ENCODE data around the gene CLIC3.

The CLIC3 gene

DNA sequence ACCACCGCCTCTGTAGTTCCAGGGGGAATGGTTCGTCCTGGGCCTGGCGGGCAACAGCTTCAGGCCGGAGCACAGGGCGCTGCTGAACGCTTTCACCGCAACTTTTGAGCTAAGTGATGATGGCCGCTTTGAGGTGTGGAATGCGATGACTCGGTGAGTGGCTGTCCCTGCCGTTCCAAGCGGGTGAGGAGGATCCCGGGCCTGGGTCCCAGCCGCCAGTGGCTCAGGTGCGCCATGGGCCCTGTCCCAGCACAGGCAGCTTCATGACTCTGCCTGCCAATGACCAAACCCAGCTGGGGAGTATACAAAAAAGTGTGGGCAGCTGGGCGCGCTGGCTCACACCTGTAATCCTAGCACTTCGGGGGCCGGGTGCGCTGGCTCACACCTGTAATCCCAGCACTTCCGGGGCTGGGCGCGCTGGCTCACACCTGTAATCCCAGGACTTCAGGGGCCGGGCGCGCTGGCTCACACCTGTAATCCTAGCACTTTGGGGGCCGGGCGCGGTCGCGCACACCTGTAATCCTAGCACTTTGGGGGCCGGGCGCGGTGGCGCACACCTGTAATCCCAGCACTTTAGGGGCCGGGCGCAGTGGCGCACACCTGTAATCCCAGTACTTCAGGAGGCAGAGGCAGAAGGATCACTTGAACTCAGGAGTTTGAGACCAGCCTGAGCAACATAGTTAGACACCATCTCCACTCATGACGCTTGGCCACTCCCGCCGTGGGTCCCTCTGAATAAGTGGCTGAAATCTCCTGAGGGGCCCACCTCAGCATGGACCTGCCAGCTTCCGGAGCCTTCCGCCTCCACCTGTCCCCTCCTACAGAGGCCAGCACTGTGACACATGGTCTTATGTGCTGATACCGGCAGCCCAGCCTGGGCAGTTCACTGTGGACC is 43.2 kb downstream of the CLIC3 start:
- Mint-ChIP-seq H3K4me3 (no peak overlapping the region), H3K27ac (no peak overlapping the region), H3K36me3 (no peaks in the 10 kb centered on the region), H3K9me3 (peaks cover 5% of the 10 kb centered on the region), H3K4me1 (peaks cover 34% of the 10 kb centered on the region)
- no peak for DNase-seq (ENCODE audit: low spot score in 2 of 2)
- ATAC-seq: no peak

DNA sequence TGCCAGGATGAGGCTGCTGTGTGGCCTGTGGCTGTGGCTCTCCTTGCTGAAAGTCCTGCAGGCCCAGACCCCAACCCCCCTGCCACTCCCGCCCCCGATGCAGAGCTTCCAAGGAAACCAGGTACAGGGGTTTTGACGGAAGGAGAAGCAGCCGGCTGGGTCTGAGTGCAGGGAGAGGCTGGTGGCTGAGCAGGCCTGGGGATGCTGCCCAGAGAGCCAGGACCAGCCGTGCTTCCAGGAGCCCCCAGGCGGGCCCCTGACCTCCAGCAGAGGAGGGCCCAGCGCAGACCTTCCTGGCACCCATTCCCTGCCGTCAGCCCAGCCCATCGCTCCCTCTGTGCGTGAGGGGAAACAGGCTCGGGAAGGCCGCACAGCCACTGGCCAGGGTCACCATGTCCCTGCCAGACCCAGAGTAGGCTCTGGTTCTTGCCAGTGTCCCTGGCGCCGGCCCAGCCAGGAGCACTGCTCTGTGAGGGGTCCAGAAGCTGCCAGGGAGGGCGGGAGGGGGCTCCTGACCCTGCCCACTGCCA is 44.0 kb downstream of the CLIC3 start:
- DNase-seq (ENCODE audit: low spot score in 2 of 2) (no peak), ATAC-seq (no peak)
- H3K4me3 Mint-ChIP-seq: no peak overlapping the region
- H3K36me3 Mint-ChIP-seq: no peaks in the 10 kb centered on the region
- H3K27ac Mint-ChIP-seq: no peak overlapping the region
- H3K4me1 Mint-ChIP-seq: peaks cover 28% of the 10 kb centered on the region
- H3K9me3 Mint-ChIP-seq: peaks cover 5% of the 10 kb centered on the region

DNA sequence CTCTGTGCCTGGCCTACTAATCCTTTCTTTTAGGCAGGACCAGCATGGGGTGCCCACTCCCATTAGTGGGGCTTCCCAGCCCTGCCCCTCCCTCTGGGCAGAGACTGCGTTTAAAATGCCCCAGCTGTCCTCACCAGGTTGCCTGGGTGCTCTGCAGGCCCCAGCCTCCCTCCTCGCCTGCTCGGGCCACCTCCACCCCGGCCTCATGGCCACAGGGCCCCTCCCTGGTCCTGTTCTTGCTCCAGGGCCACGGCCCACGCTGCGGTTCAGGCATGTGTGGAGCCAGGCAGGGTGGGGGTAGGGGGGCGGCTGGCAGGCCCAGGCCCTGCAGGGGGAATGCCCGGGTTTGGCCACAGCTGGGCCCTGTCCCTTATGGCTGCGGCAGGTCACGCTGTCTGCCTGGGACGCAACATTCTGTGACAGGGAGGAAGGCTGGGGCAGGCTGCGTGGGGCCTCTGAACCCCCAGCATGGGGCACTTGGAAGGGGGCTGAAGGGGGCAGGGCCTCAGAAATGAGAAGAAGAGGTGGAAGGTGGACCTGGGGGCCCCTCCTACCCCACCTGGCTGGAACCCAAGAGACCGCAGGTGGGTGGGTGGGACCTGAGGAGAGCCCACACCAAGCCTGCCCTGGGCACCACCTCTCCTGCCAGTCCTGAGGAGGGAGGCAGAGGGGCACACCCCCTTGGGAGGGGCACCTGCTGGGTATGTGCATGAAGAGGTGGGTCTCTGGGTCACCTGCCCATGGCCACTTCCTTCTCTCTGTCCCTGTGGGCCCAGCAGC is 44.6 kb downstream of the CLIC3 start, which contains the start of gene LCN12:
LCN12 (plus strand) TSS at position 733 of the 780 bp plus-strand sequence. CDS start 55 bp downstream, outside the sequence.
- Mint-ChIP-seq H3K4me3 (peak within 1 kb of the TSS; percentile 76), H3K27ac (no peak within 1 kb of the TSS), H3K9me3 (peaks cover 3% of the 10 kb centered on the region), H3K36me3 (no peaks in the 10 kb centered on the region), H3K4me1 (peaks cover 25% of the 10 kb centered on the region)
- ATAC-seq: no peak
- no peak for DNase-seq (ENCODE audit: low spot score in 2 of 2)

DNA sequence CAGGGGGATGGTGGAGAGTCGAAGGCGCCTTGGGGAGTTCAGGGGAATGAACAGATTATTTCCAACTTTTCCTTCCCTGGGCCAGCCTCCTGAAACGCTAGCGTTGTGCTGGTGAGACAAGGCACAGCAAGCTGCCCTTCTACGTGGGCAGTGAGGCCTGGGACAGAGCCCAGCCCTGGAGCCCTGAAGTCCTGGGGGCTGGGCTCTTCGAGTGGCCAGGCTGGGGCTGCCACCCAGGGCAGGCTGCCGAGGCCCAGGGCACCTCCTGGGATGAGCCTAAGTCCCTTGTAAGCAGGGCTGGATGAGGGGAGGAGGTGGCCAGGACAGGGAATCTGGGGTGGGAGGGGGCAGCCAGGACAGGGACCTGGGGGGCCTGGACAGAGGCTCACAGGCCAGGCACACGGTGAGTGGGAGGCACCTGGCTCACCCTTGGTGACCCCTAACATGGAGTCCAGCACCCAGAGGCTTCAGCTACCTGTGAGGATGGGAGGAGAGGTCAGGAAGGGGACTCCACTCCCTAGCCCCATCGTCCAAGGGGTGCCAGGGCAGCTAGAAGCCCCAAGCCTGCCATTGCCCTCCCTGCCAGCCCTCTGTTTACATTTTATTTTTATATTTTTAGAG is 45.6 kb downstream of the CLIC3 start:
- H3K27ac Mint-ChIP-seq: peak overlapping the region; percentile 92
- no peaks in the 10 kb centered on the region for H3K36me3 Mint-ChIP-seq
- H3K4me3 Mint-ChIP-seq: peak overlapping the region; percentile 76
- H3K9me3 Mint-ChIP-seq: no peaks in the 10 kb centered on the region
- peaks cover 18% of the 10 kb centered on the region for H3K4me1 Mint-ChIP-seq
- no peak for ATAC-seq
- no peak for DNase-seq (ENCODE audit: low spot score in 2 of 2)

DNA sequence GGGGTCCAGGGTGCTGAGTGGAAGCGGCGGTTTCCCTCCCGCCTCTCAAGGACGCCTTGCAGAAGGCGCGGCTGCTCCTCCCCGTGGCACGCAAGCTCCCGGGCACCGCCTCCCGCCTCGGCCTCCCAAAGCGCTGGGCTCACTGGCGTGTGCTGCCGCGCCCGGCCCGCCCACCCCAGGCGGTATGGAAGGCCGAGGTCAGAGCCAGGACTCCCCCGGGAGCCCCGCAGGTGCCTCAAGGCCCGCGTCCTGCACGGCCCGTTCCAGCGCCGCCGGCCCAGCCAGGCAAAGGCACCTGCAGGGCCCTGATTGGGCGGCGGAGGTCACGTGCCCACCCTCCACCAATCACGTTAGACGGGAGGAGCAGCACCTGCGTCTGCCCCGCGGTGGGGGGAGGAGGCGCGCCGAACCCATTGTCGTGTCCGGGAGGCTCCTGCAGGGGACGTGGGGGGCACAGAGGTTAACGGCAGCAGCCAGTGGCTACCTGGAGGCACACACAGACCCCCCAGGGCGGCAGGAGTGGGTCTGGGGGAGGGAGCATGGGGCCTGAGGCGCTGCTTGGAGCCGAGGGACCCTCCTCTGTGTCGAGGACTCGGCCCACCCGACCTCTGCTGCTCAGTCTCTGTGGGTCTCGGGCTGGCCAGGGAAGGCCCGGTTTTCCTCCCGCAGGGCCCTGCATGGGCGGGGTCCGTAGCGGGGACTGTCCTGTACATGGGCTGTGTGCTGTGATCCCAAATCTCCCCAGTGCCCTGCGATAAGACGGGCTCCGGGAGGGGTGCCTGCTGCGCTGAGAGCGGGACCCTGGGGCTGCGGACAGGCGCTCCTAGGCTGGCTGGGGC is 46.3 kb downstream of the CLIC3 start:
- peak; percentile 95 for ATAC-seq
- Mint-ChIP-seq H3K9me3 (no peaks in the 10 kb centered on the region), H3K27ac (peak overlapping the region; percentile 92)

DNA sequence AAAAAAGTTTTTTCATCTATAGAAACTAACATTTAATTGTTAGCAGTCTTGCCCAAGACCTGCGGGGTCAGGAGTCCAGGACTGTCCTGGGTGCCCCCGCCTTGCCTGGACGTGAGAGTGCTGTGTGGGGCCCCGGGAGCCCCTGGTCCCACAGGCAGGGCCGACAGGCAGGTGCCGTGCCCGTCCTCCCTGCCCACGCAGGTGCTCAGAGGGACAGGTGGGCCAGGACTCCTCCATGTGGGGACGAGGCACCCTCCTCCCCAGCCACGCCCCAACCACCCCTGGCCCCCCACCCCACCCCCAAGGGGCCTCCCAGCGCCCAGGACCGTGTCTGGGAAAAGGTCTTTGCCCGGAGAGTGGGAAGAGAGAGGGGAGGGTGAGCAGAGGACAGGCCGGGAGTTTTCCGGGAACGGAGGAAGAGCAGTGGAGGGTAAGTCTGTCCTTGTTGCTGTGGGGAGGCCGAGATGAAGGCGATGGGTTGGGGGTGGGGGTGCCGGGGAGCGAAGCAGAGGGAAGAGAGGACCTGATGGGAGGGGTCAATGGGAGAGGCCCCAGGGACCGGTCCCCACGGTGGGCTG is 47.0 kb downstream of the CLIC3 start:
- H3K27ac Mint-ChIP-seq: peak overlapping the region; percentile 92
- ATAC-seq: no peak

More for the DNA sequence above, 46.3 kb downstream of the CLIC3 start:
- H3K4me1 Mint-ChIP-seq: peaks cover 13% of the 10 kb centered on the region
- H3K4me3 Mint-ChIP-seq: peak overlapping the region; percentile 76
- H3K36me3 Mint-ChIP-seq: peaks cover 2% of the 10 kb centered on the region
- peak; percentile 88 to 99 for DNase-seq (ENCODE audit: low spot score in 2 of 2)

DNA sequence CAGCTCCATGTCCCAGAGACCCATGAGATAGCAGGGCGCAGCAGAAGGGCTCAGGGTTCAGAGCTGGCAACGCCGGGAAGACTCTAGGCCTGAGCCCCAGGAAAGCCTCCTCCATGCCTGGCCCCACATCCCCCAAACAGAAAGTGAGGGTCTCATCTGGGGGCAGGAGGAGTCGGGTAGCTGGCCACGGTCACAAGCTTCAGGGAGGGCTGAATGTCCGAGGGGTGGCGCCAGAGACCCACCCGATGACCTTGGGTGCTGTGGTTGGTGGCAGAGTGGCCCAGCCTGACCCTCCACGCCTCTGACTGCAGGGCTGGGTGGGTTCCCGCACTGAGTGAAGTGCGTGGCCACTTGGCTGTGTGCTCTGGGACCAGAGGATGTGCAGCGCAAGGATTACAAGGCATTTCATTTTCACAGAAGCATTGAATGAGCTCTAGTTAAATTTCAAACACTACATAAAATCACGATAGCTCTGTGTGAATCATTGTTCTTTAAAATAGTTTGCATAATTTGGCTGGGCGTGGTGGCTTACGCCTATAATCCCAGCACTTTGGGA is 48.3 kb downstream of the CLIC3 start:
- DNase-seq (ENCODE audit: low spot score in 2 of 2) (no peak), ATAC-seq (no peak)
- H3K36me3 Mint-ChIP-seq: peaks cover 18% of the 10 kb centered on the region
- H3K4me1 Mint-ChIP-seq: peaks cover 15% of the 10 kb centered on the region
- no peaks in the 10 kb centered on the region for H3K9me3 Mint-ChIP-seq
- peak overlapping the region; percentile 92 for H3K27ac Mint-ChIP-seq
- H3K4me3 Mint-ChIP-seq: peak overlapping the region; percentile 76

More for the DNA sequence above, 47.0 kb downstream of the CLIC3 start:
- H3K4me3 Mint-ChIP-seq: peak overlapping the region; percentile 76
- H3K4me1 Mint-ChIP-seq: peaks cover 12% of the 10 kb centered on the region
- no peak for DNase-seq (ENCODE audit: low spot score in 2 of 2)
- H3K9me3 Mint-ChIP-seq: no peaks in the 10 kb centered on the region
- H3K36me3 Mint-ChIP-seq: peaks cover 7% of the 10 kb centered on the region

DNA sequence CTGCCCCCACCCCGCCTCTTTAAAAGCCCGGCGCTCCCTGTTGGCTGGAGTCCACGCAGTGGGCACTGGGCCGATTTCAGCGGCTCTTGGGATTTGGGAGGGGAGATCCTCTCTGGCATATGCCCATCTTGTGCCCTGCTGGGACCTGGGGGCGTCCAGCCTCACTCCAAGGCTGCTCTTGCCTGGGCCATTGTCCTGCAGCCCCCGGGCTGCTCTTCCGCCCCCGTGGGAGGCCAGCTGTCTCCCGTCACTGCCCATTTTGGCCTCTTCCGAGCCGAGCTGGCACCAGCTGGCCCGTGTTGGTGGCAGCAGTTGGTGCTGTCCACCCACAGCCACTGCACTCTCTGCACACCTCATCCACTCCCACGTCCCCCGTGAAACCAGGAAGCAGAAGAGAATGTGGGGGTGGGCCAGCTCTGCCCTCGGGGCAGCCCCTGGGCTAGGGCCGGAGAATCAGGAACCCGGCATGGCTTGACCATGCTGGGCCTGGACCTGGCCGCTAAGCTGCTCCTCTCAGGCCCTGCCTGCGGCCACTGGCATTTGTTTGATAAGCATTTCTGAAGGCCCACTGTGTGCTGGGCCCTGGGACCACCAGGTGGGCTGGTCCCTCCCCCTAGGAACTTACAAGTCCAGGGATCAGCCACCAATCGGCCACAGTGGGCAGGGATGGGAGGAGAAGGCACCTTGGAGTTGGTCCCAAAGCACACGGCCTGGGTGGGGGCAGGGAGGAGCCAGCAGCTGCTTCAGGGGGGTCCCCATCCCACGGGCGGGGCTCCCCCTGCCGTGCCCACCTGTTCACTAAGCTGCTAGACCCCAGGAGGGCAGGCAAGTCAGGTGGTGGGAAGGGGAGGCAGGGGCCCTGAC is 49.1 kb downstream of the CLIC3 start:
- no peak overlapping the region for H3K4me3 Mint-ChIP-seq
- no peaks in the 10 kb centered on the region for H3K9me3 Mint-ChIP-seq
- no peak overlapping the region for H3K27ac Mint-ChIP-seq
- H3K36me3 Mint-ChIP-seq: peaks cover 26% of the 10 kb centered on the region
- ATAC-seq (no peak), DNase-seq (ENCODE audit: low spot score in 2 of 2) (no peak)
- peaks cover 22% of the 10 kb centered on the region for H3K4me1 Mint-ChIP-seq

DNA sequence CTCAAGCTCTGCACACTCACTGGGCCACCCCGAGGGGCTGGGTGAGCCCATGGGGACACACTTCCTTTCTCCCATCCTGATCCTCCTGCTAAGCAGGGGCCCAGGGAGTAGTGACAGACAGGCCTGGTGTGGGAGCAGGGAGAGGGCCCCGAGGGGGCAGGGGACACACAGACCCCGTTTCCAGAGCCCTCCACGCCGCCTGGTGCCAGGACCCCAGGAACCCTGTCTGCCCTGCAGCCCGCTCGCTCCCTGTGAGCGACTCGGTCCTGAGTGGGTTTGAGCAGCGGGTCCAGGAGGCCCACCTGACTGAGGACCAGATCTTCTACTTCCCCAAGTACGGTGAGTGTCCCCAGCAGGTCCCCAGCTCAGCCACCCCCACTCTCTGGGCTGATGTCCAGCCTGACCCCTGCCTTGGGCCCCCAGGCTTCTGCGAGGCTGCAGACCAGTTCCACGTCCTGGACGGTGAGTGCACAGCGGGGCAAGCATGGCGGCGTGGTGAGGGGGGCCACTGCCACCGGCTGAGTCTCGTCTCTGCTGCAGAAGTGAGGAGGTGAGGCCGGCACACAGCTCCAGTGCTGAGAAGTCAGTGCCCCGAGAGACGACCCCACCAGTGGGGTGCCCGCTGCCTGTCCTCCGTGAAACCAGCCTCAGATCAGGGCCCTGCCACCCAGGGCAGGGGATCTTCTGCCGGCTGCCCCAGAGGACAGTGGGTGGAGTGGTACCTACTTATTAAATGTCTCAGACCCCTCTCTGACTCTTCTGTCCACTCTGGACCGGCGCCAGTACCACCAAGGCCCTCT is 49.9 kb downstream of the CLIC3 start:
- H3K4me1 Mint-ChIP-seq: peaks cover 28% of the 10 kb centered on the region
- DNase-seq (ENCODE audit: low spot score in 2 of 2) (no peak), ATAC-seq (no peak)
- H3K4me3 Mint-ChIP-seq: no peak overlapping the region
- peaks cover 34% of the 10 kb centered on the region for H3K36me3 Mint-ChIP-seq
- no peak overlapping the region for H3K27ac Mint-ChIP-seq
- no peaks in the 10 kb centered on the region for H3K9me3 Mint-ChIP-seq

DNA sequence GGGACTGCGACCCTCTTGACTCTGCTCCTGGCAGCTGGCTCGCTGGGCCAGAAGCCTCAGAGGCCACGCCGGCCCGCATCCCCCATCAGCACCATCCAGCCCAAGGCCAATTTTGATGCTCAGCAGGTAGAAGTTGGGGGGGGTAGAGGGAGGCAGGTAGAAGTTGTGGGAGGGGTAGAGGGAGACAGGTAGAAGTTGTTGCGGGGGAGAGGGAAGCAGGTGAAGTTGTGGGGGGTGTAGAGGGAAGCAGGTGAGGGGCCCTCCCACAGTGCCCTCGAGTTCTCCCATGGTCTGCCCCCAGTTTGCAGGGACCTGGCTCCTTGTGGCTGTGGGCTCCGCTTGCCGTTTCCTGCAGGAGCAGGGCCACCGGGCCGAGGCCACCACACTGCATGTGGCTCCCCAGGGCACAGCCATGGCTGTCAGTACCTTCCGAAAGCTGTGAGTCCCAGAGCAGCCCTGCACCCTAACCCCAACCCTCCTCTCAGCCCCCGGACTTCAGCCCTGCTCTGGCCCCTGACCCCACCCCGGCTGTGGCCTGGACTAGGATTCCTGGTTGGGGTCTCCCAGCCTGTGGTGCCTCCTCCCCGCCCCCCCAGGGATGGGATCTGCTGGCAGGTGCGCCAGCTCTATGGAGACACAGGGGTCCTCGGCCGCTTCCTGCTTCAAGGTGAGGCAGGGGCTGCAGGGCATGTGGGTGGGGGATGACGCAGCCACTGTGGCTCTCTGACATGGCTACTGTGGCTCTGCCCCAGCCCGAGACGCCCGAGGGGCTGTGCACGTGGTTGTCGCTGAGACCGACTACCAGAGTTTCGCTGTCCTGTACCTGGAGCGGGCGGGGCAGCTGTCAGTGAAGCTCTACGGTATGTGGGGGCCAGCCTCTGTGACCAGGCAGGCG is 50.8 kb downstream of the CLIC3 start:
- peaks cover 42% of the 10 kb centered on the region for H3K36me3 Mint-ChIP-seq
- DNase-seq (ENCODE audit: low spot score in 2 of 2) (no peak), ATAC-seq (no peak)
- H3K4me1 Mint-ChIP-seq: peaks cover 28% of the 10 kb centered on the region
- H3K27ac Mint-ChIP-seq: no peak overlapping the region
- no peaks in the 10 kb centered on the region for H3K9me3 Mint-ChIP-seq
- H3K4me3 Mint-ChIP-seq: peak overlapping the region; percentile 66

Measured in stimulated activated effector memory CD8-positive, alpha-beta T cell treated with anti-CD3 and anti-CD28 coated beads, Interleukin-12 subunit alpha, Interleukin-12 subunit beta, amount 100 ng/mL, for 72 hours (primary cell).